H1 (cell line): Measurements from ENCODE around the gene RPL19. TPM values are rescaled to one million over a fixed set of nuclear protein-coding genes. Genes with fewer than 3 reads are reported as not detected.

Experiments
- BRCA1 ChIP-seq: IDR thresholded peaks from 2 replicates; pipeline ENCODE4 v1.6.1; 2012; ENCODE audit warnings: low read depth, low read length, improper control_type of control experiment
- CBX5 ChIP-seq: fragments of 300-800, 300-1000 bp; sonication (generic); IDR thresholded peaks from 2 replicates; pipeline ENCODE4 v1.7.1; 2016; ENCODE audit warnings: antibody characterized with exemption, low read length, low read depth
- CEBPB ChIP-seq: IDR thresholded peaks from 2 replicates; pipeline ENCODE4 v1.6.1; 2012; ENCODE audit warnings: low read depth, low read length
- CHD1 ChIP-seq: IDR thresholded peaks from 2 replicates; pipeline ENCODE4 v1.6.1; 2012; ENCODE audit warnings: low read depth, low read length, improper control_type of control experiment
- CREB1 ChIP-seq: IDR thresholded peaks from 2 replicates; pipeline ENCODE4 v1.6.1; 2012; ENCODE audit warnings: inconsistent platforms
- CTBP2 ChIP-seq: IDR thresholded peaks from 2 replicates; pipeline ENCODE4 v1.7.0; 2011; ENCODE audit warnings: borderline replicate concordance, mild to moderate bottlenecking, moderate library complexity, mixed read lengths, low read length; ENCODE audit not compliant: insufficient read depth, insufficient read length
- EP300 ChIP-seq, 2 experiments: IDR thresholded peaks; 1 replicate in 1 of 2; 2 replicates in 1 of 2; pipeline ENCODE4 v1.6.1; 2011 to 2012; ENCODE audit warnings: low read depth in 2 of 2, low read length in 2 of 2, mild to moderate bottlenecking in 2 of 2, borderline replicate concordance in 1 of 2, inconsistent platforms in 1 of 2, moderate library complexity in 1 of 2
- EZH2 ChIP-seq: fragments of 200-600 bp; sonication (generic); IDR thresholded peaks from 2 replicates; pipeline ENCODE4 v1.7.1; 2012; ENCODE audit warnings: low read depth, mild to moderate bottlenecking, moderate library complexity, low read length, inconsistent platforms; ENCODE audit not compliant: severe bottlenecking
- GTF2F1 ChIP-seq: IDR thresholded peaks from 2 replicates; pipeline ENCODE4 v1.6.1; 2012; ENCODE audit warnings: low read depth, low read length, improper control_type of control experiment, borderline replicate concordance
- JUND ChIP-seq: IDR thresholded peaks from 2 replicates; pipeline ENCODE4 v1.6.1; 2011; ENCODE audit warnings: mild to moderate bottlenecking, improper control_type of control experiment, low read length
- KDM1A ChIP-seq: fragments of 200-600, 300-600 bp; sonication (generic); IDR thresholded peaks from 2 replicates; pipeline ENCODE4 v1.7.1; 2016; ENCODE audit warnings: mild to moderate bottlenecking, low read length, borderline replicate concordance
- MAX ChIP-seq: IDR thresholded peaks from 2 replicates; pipeline ENCODE4 v1.6.1; 2012; ENCODE audit warnings: inconsistent platforms
- NRF1 ChIP-seq: IDR thresholded peaks from 2 replicates; pipeline ENCODE4 v1.6.1; 2011; ENCODE audit warnings: mild to moderate bottlenecking, low read depth, low read length, improper control_type of control experiment
- PHF8 ChIP-seq: fragments of 200-600 bp; sonication (generic); conservative IDR thresholded peaks from 2 replicates; pipeline ENCODE4 v1.7.1; 2012; ENCODE audit warnings: low read depth, mild to moderate bottlenecking, inconsistent platforms, low read length, moderate library complexity
- POLR2AphosphoS5 ChIP-seq: IDR thresholded peaks from 2 replicates; pipeline ENCODE4 v1.6.1; 2011; ENCODE audit warnings: low read depth, low read length
- POU5F1 ChIP-seq: IDR thresholded peaks from 2 replicates; pipeline ENCODE4 v1.6.1; 2011; ENCODE audit warnings: low read depth, mild to moderate bottlenecking, low read length, moderate library complexity
- SIN3A ChIP-seq, 2 experiments: IDR thresholded peaks in 1 of 2; conservative IDR thresholded peaks in 1 of 2; 2 replicates each; pipeline ENCODE4 v1.6.1; 2011 to 2012; ENCODE audit warnings: low read length in 2 of 2, improper control_type of control experiment in 1 of 2, low read depth in 1 of 2, mild to moderate bottlenecking in 1 of 2
- TAF1 ChIP-seq: IDR thresholded peaks from 2 replicates; pipeline ENCODE4 v1.6.1; 2011; ENCODE audit warnings: mild to moderate bottlenecking, low read depth, low read length
- TAF7 ChIP-seq: optimal IDR thresholded peaks from 2 replicates; pipeline ENCODE3; 2011; ENCODE audit warnings: low read depth, mild to moderate bottlenecking, inconsistent platforms, low read length, moderate library complexity, borderline replicate concordance
- TBP ChIP-seq: IDR thresholded peaks from 2 replicates; pipeline ENCODE4 v1.6.1; 2011; ENCODE audit warnings: low read depth, low read length, improper control_type of control experiment
- TCF12 ChIP-seq: IDR thresholded peaks from 2 replicates; pipeline ENCODE4 v1.6.1; 2011; ENCODE audit warnings: low read depth, mild to moderate bottlenecking, low read length
- polyA plus RNA-seq, 7 experiments: library from polyadenylated mRNA; depleted of rRNA in 3 of 7; stranded (reverse) in 5 of 7; unstranded in 2 of 7; fragments of >200 nt in 5 of 7; fragments of 200-250 nt in 2 of 7; gene quantifications; 1 replicate in 5 of 7; 2 replicates in 1 of 7; 4 replicates in 1 of 7; pipeline versions ENCODE4 v1.2.1 to v1.2.3, GENCODE V29; 2011 to 2013; ENCODE audit warnings: missing spikeins in 2 of 7, mixed read lengths in 2 of 7
- total RNA-seq: library from RNA; stranded (reverse); fragmentation: NEBNext Ultra II Directional; extraction: Animal tissue kit (Norgen Biotek cat#: 25700); gene quantifications from 2 replicates; pipeline ENCODE4 v1.2.1, GENCODE V29; 2021
- TF ChIP-seq, protein P1 (sequence below): IDR thresholded peaks from 2 replicates; pipeline ENCODE4 v1.6.1; 2012; ENCODE audit warnings: low read length, inconsistent platforms

RPL19 gene
- total and polyA plus RNA-seq, 2 of the 8 experiments (the other 6 are each of a cell fraction or from before 2014, with no cell fraction given): 2,108 to 2,182 TPM

GRCh38 chr17:39200070-39200879 lies at the start of gene RPL19 (continued):
- TF ChIP-seq TAF7: peak; percentile 97
- 0 out of 2 replicates have a peak, but pooled peaks have one; percentile 28 for TF ChIP-seq BRCA1
- TF ChIP-seq POU5F1: no peak
- peak; percentile 94 for TF ChIP-seq POLR2AphosphoS5
- TF ChIP-seq EZH2: no peak
- TF ChIP-seq SIN3A (conservative IDR thresholded peaks at IDR 0.05 in 1 of 2, IDR thresholded peaks at IDR 0.05 in 1 of 2; ENCODE audit: low read depth in 1 of 2, low read length in 2 of 2): peak; percentile 59 to 84; a peak in 2 of 4 replicates
- peak; percentile 80; the same call in 1 of the 2 replicates for TF ChIP-seq GTF2F1
- no peak for TF ChIP-seq CTBP2
- TF ChIP-seq KDM1A: no peak
- TF ChIP-seq PHF8: peak; percentile 88
- TF ChIP-seq CEBPB: no peak
- TF ChIP-seq, protein P1, sequence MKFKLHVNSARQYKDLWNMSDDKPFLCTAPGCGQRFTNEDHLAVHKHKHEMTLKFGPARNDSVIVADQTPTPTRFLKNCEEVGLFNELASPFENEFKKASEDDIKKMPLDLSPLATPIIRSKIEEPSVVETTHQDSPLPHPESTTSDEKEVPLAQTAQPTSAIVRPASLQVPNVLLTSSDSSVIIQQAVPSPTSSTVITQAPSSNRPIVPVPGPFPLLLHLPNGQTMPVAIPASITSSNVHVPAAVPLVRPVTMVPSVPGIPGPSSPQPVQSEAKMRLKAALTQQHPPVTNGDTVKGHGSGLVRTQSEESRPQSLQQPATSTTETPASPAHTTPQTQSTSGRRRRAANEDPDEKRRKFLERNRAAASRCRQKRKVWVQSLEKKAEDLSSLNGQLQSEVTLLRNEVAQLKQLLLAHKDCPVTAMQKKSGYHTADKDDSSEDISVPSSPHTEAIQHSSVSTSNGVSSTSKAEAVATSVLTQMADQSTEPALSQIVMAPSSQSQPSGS: no peak
- TF ChIP-seq EP300 (IDR thresholded peaks at IDR 0.05; ENCODE audit: borderline replicate concordance in 1 of 2, low read depth in 2 of 2, low read length in 2 of 2): peak in 1 of 2 experiments; percentile 100; a peak in 2 of 3 replicates
- no peak for TF ChIP-seq TCF12
- TF ChIP-seq CHD1: peak; percentile 99
- peak; percentile 80 for TF ChIP-seq MAX
- TF ChIP-seq TBP: peak; percentile 95
- peak; percentile 98 for TF ChIP-seq TAF1
- TF ChIP-seq CBX5: no peak
- TF ChIP-seq CREB1: no peak
- TF ChIP-seq JUND: peak; percentile 99
- TF ChIP-seq NRF1: peak; percentile 79; the same call in 1 of the 2 replicates
